Lower leg skin (tissue), 4 donors: ENCODE results near the gene DBNL. TPM values are rescaled to one million over a fixed set of nuclear protein-coding genes. Genes with fewer than 3 reads are reported as not detected.

ENCODE experiments used
- DNase-seq, 2 donors: peaks; one replicate each; pipeline ENCODE4 v3.0.0-alpha.2; 2019; ENCODE audit warnings: low spot score in 2 of 2
- H3K4me3 ChIP-seq: fragments of 200-600 bp; sonication (generic); 2 replicates; pipeline ENCODE4 v1.5.1; 2017; ENCODE audit warnings: mild to moderate bottlenecking, low read depth; ENCODE audit not compliant: poor library complexity, severe bottlenecking
- CTCF ChIP-seq, 3 donors: fragments of 450-650 bp; IDR thresholded peaks; one replicate each; pipeline ENCODE4 v1.5.1; 2016; ENCODE audit warnings: antibody characterized with exemption in 3 of 3, mild to moderate bottlenecking in 3 of 3, moderate library complexity in 2 of 3
- POLR2A ChIP-seq, 2 donors: fragments of 450-650 bp; IDR thresholded peaks; one replicate each; pipeline ENCODE4 v1.6.1; 2016 to 2017; ENCODE audit warnings: antibody characterized with exemption in 2 of 2, mild to moderate bottlenecking in 1 of 2, moderate library complexity in 1 of 2
- WGBS, 2 donors: methylation state at CpG; one replicate each; pipeline ENCODE4 v1.1.5; 2018; 5-methylcytosine and 5-hydroxymethylcytosine counted together
- intact Hi-C: fragments of 100-400 bp; cut with DNase I; formaldehyde crosslinking; loops from one replicate; pipeline ENCODE4 v1.15.0; 2023; ENCODE audit warnings: low total_unique reads
- total RNA-seq, 4 donors: library from RNA; depleted of rRNA; stranded (reverse); fragments of >200 nt; gene quantifications; one replicate each; pipeline ENCODE4 v1.1.0, GENCODE V29; 2016

The DBNL gene
- total RNA-seq, 4 donors from 2014 or later, result 81.3 to 122 (median 106) TPM

DNA sequence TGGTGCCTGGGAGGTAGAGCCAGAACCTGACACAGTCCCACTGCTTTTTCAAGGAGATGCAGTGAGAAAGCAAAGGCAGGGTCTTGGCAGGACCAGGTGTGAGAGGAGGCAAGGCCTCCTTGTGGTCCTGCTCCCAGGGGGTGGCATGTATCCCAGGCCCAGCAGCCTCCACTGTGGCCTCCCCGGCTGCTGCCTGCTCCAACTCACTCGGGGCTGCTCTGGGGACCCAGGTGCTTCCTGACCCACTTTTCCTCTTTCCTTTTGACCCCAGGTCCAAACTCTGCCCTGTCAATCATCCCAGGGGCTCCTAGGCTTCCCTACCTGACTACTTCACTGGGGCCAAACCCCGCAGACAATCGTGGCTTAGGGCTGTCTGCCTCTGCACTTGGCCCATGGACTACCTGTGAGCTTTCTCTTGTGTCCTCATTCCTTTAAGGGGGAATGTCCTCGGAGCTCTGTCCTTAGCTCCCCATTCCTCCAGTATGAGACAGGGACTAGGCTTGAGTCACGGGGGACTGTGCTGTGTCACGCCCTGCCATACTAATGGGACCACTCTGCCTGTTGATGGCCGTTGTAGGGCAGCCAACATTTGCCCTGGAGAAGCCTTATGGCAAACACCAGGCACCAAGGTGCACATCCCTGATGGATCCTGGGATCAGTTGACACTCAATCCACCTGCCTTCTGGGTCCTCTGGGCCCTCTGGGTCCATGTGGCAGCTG lies 58.5 kb downstream of the DBNL start:
- no peak overlapping the region for H3K4me3 ChIP-seq

GRCh38 chr7:44103566-44103922 lies 59.0 kb downstream of the DBNL start:
- intact Hi-C loops, result no loop called here
- H3K4me3 ChIP-seq, result no peak overlapping the region
- DNase-seq, result no peak
- TF ChIP-seq POLR2A (IDR thresholded peaks at IDR 0.05) (no peak), CTCF (IDR thresholded peaks at IDR 0.05) (no peak)
- 69 to 80% methylated on average over 8 of the region's 8 CpGs for WGBS, 2 donors

More for the DNA sequence above, 58.5 kb downstream of the DBNL start:
- 76 to 77% methylated on average over 8 of the region's 8 CpGs for WGBS, 2 donors
- DNase-seq, result no peak
- intact Hi-C loops, result no loop called here
- TF ChIP-seq CTCF (IDR thresholded peaks at IDR 0.05) (no peak), POLR2A (IDR thresholded peaks at IDR 0.05) (no peak)

GRCh38 chr7:44103923-44104859 lies 59.7 kb downstream of the DBNL start, which contains the start of gene AEBP1:
Gene AEBP1, plus strand, starts transcription at chr7:44104345. Its CDS starts 321 bp downstream, at chr7:44104666.
- DNase-seq, result peak in 1 of 2 donors; percentile 87
- no peak for TF ChIP-seq CTCF (IDR thresholded peaks at IDR 0.05)
- no peak for TF ChIP-seq POLR2A (IDR thresholded peaks at IDR 0.05)
- intact Hi-C loops, result no loop called here
- 4 to 7% methylated on average over 56 to 77 of the region's 87 CpGs for WGBS, 2 donors
- peak within 1 kb of the TSS; percentile 32 for H3K4me3 ChIP-seq

GRCh38 chr7:44104860-44105771 lies 60.6 kb downstream of the DBNL start:
- peak; percentile 60 to 94 for DNase-seq
- peak overlapping the region; percentile 32 for H3K4me3 ChIP-seq
- 37 to 40% methylated on average over 21 to 26 of the region's 28 CpGs for WGBS, 2 donors
- intact Hi-C loops, result no loop called here
- TF ChIP-seq POLR2A (IDR thresholded peaks at IDR 0.05) (no peak), CTCF (IDR thresholded peaks at IDR 0.05) (no peak)

GRCh38 chr7:44105832-44106231 lies 61.3 kb downstream of the DBNL start:
- TF ChIP-seq POLR2A (IDR thresholded peaks at IDR 0.05) (no peak), CTCF (IDR thresholded peaks at IDR 0.05) (no peak)
- intact Hi-C loops, result no loop called here
- DNase-seq, result no peak
- H3K4me3 ChIP-seq, result no peak overlapping the region
- 63 to 74% methylated on average over 2 of the region's 2 CpGs for WGBS, 2 donors
